ENCODE measurements around the gene PPY.
"Not testable (repeated sequence)": the region's sequence is repeated elsewhere in the genome, so short reads cannot be mapped to it uniquely, and the experiment has no call there.

PPY gene

GRCh38 chr17:43962479-43962878 lies 20.2 kb upstream of the PPY start:
- no peak for DNase-seq (ENCODE audit: low read depth)

- no peak for DNase-seq (ENCODE audit: low read depth)
These were observed 19.7 kb upstream of the PPY start for GRCh38 chr17:43961954-43962353.

- not testable (repeated sequence) for DNase-seq (ENCODE audit: low read depth)
These were observed 19.0 kb upstream of the PPY start for GRCh38 chr17:43961292-43961691.

- no peak for DNase-seq (ENCODE audit: low read depth)
These were observed 16.6 kb upstream of the PPY start for GRCh38 chr17:43958748-43959352.

GRCh38 chr17:43956222-43956621 lies 13.9 kb upstream of the PPY start:
- DNase-seq (ENCODE audit: low read depth) = no peak

- no peak for DNase-seq (ENCODE audit: low read depth)
These were observed 11.5 kb upstream of the PPY start, which contains the start of gene PYY for GRCh38 chr17:43953746-43954145. Gene PYY, minus strand, starts transcription at chr17:43953940. Its CDS starts 457 bp downstream, at chr17:43953483.

GRCh38 chr17:43952724-43953666 lies 10.7 kb upstream of the PPY start:
- DNase-seq (ENCODE audit: low read depth) = no peak

- no peak for DNase-seq (ENCODE audit: low read depth)
These were observed 10.1 kb upstream of the PPY start for GRCh38 chr17:43952351-43952723.

- no peak for DNase-seq (ENCODE audit: low read depth)
These were observed 9.5 kb upstream of the PPY start for GRCh38 chr17:43951750-43952149.

GRCh38 chr17:43950554-43950953 lies 8.3 kb upstream of the PPY start:
- DNase-seq (ENCODE audit: low read depth) = no peak

GRCh38 chr17:43949781-43950180 lies 7.5 kb upstream of the PPY start:
- DNase-seq (ENCODE audit: low read depth) = no peak

- DNase-seq (ENCODE audit: low read depth) = no peak
These were observed 4.5 kb upstream of the PPY start for GRCh38 chr17:43946781-43947180.

GRCh38 chr17:43945074-43945829 lies 3.0 kb upstream of the PPY start:
- DNase-seq (ENCODE audit: low read depth) = no peak

GRCh38 chr17:43940630-43941029 lies 1.6 kb downstream of the PPY start:
- DNase-seq (ENCODE audit: low read depth) = no peak

GRCh38 chr17:43939886-43940285 lies 2.4 kb downstream of the PPY start:
- no peak for DNase-seq (ENCODE audit: low read depth)

GRCh38 chr17:43939452-43939851 lies 2.8 kb downstream of the PPY start:
- not testable (repeated sequence) for DNase-seq (ENCODE audit: low read depth)

- no peak for DNase-seq (ENCODE audit: low read depth)
These were observed 3.5 kb downstream of the PPY start for GRCh38 chr17:43938838-43939182.

GRCh38 chr17:43936434-43936833 lies 5.8 kb downstream of the PPY start:
- no peak for DNase-seq (ENCODE audit: low read depth)

- DNase-seq (ENCODE audit: low read depth) = no peak
These were observed 6.4 kb downstream of the PPY start for GRCh38 chr17:43935926-43936261.

GRCh38 chr17:43935204-43935925 lies 6.9 kb downstream of the PPY start:
- no peak for DNase-seq (ENCODE audit: low read depth)

- DNase-seq (ENCODE audit: low read depth) = no peak
These were observed 9.4 kb downstream of the PPY start for GRCh38 chr17:43932923-43933322.

- DNase-seq (ENCODE audit: low read depth) = no peak
These were observed 9.9 kb downstream of the PPY start for GRCh38 chr17:43932357-43932756.
